WTC11 (cell line): ENCODE data around the gene ELAVL1. TPM values are rescaled to one million over a fixed set of nuclear protein-coding genes. Genes with fewer than 3 reads are reported as not detected.

Experiments used
- ATAC-seq: fragments of 200-7000 bp; cut with Tn5 transposase; 2 replicates; pipeline ENCODE4 v1.10.0; 2021; ENCODE audit warnings: mild to moderate bottlenecking, moderate library complexity
- CTCF ChIA-PET: fragments of 300-600 bp; sonication (Branson Sonifier 250); formaldehyde crosslinking; loops from one replicate; lab custom pipeline; 2021; ENCODE audit warnings: antibody characterized with exemption; lab: Charles Lee
- POLR2A ChIA-PET: fragments of 350-600 bp; sonication (Branson Sonifier 250); formaldehyde crosslinking; loops from one replicate; lab custom pipeline; 2021; ENCODE audit warnings: antibody characterized with exemption; lab: Charles Lee
- DNase-seq: peaks from one replicate; pipeline ENCODE4 v3.0.0; 2021; ENCODE audit warnings: low spot score
- H3K27ac Mint-ChIP-seq: 2 replicates; pipeline ENCODE4 v1.8.0; 2021; ENCODE audit warnings: mixed read lengths
- H3K27me3 Mint-ChIP-seq: 2 replicates; pipeline ENCODE4 v1.8.0; 2021; ENCODE audit warnings: low read depth, mild to moderate bottlenecking, moderate library complexity, mixed read lengths
- H3K36me3 Mint-ChIP-seq: 2 replicates; pipeline ENCODE4 v1.8.0; 2021; ENCODE audit warnings: mixed read lengths
- H3K4me1 Mint-ChIP-seq: 2 replicates; pipeline ENCODE4 v1.8.0; 2022; ENCODE audit warnings: mixed read lengths
- H3K4me3 Mint-ChIP-seq: 2 replicates; pipeline ENCODE4 v1.8.0; 2021; ENCODE audit warnings: mild to moderate bottlenecking, moderate library complexity, mixed read lengths
- H3K9me3 Mint-ChIP-seq: 2 replicates; pipeline ENCODE4 v1.8.0; 2021; ENCODE audit warnings: mixed read lengths
- EMX1 ChIP-seq: fragments of 250-450 bp; sonication (Bioruptor Pico); IDR thresholded peaks from 2 replicates; pipeline ENCODE4 v1.8.0; 2021; ENCODE audit warnings: mild to moderate bottlenecking
- FOXJ3 ChIP-seq: sonication (generic); formaldehyde crosslinking; IDR thresholded peaks from 2 replicates; pipeline ENCODE4 v1.9.0; 2021; ENCODE audit warnings: missing genetic modification reagents, mild to moderate bottlenecking, borderline replicate concordance
- GABPB1 ChIP-seq: sonication (generic); formaldehyde crosslinking; IDR thresholded peaks from 2 replicates; pipeline ENCODE4 v1.8.1; 2023; ENCODE audit warnings: mild to moderate bottlenecking, missing genetic modification reagents
- GRHL2 ChIP-seq: fragments of 250-450 bp; sonication (Bioruptor Pico); IDR thresholded peaks from 2 replicates; pipeline ENCODE4 v1.8.0; 2022; ENCODE audit warnings: mild to moderate bottlenecking, moderate library complexity; ENCODE audit not compliant: insufficient replicate concordance, severe bottlenecking
- GTF2I ChIP-seq: fragments of 250-450 bp; sonication (Bioruptor Pico); conservative IDR thresholded peaks from 2 replicates; pipeline ENCODE4 v1.4.0; 2021; ENCODE audit warnings: mild to moderate bottlenecking
- OVOL2 ChIP-seq: fragments of 250-450 bp; sonication (Bioruptor Pico); IDR thresholded peaks from 2 replicates; pipeline ENCODE4 v1.9.0; 2021; ENCODE audit warnings: mild to moderate bottlenecking, borderline replicate concordance
- PRRX2 ChIP-seq: fragments of 250-450 bp; sonication (Bioruptor Pico); IDR thresholded peaks from 2 replicates; pipeline ENCODE4 v1.8.0; 2021; ENCODE audit warnings: mild to moderate bottlenecking
- total RNA-seq: library from RNA; stranded (reverse); gene quantifications from 3 replicates; pipeline ENCODE4 v1.2.3, GENCODE V29; 2021
- TF ChIP-seq, protein P1 (sequence below): sonication (generic); formaldehyde crosslinking; IDR thresholded peaks from 2 replicates; pipeline ENCODE4 v1.8.0; 2022; ENCODE audit warnings: mild to moderate bottlenecking, missing genetic modification reagents
- TF ChIP-seq, protein P2 (sequence below): sonication (generic); formaldehyde crosslinking; IDR thresholded peaks from 2 replicates; pipeline ENCODE4 v1.8.1; 2022; ENCODE audit warnings: mild to moderate bottlenecking, missing genetic modification reagents, moderate library complexity, borderline replicate concordance
- TF ChIP-seq, protein P3 (sequence below): sonication (generic); formaldehyde crosslinking; conservative IDR thresholded peaks from 2 replicates; pipeline ENCODE4 v1.8.1; 2023; ENCODE audit warnings: mild to moderate bottlenecking, low read depth, missing genetic modification reagents, moderate library complexity
- TF ChIP-seq, protein P4 (sequence below): fragments of 200-600 bp; IDR thresholded peaks from 2 replicates; pipeline ENCODE4 v1.8.0; 2022; ENCODE audit warnings: antibody characterized with exemption
- TF ChIP-seq, protein P5 (sequence below): fragments of 250-450 bp; sonication (Bioruptor Pico); IDR thresholded peaks from 2 replicates; pipeline ENCODE4 v1.9.0; 2021; ENCODE audit warnings: mild to moderate bottlenecking

ELAVL1 gene
- total RNA-seq, 1 experiment from 2014 or later = 160 TPM

DNA sequence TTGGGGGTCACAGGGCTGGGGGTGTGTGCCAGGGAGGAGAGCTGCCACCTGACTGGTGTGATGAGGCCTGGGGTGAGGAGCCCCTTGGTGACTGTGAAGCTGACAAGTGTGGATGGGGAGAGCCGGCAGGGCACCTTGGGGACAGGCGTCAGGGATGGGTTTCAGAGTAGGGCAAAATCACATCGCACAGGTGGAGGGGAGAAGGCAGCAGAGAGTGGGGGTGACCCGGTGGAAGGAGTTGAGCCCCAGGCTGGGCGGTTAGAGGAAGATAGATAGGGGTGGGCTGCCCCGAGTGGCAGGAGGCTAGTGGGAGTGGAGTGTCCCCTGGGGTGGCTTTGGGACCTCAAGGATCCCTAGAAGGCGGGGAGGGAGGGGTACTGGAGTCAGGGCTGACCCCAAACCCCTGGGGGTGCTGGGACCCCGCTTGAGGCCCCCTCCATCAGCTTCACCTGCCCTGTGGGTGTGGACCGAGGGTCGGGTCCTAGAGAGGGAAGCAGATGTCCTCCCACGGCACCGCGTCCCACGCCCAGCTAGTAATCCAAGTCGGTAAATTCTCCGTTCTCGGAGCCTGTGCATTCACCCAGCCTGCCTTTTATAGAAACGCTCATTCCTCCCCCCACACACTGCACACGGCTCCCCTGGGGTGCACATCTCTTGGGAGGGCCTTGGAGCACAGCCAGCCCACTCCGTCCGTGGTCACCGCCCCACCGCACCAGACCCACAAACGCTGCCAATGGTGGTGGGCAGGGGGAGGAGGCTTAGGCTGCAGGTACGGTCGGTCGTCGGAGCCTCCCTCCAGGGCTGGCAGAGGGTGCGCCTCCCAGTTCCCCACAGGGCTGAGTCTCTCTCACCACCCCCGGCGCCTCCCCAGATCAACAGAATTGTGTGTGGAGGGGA is 81.9 kb downstream of the ELAVL1 start (continued):
- TF ChIP-seq, protein P1, sequence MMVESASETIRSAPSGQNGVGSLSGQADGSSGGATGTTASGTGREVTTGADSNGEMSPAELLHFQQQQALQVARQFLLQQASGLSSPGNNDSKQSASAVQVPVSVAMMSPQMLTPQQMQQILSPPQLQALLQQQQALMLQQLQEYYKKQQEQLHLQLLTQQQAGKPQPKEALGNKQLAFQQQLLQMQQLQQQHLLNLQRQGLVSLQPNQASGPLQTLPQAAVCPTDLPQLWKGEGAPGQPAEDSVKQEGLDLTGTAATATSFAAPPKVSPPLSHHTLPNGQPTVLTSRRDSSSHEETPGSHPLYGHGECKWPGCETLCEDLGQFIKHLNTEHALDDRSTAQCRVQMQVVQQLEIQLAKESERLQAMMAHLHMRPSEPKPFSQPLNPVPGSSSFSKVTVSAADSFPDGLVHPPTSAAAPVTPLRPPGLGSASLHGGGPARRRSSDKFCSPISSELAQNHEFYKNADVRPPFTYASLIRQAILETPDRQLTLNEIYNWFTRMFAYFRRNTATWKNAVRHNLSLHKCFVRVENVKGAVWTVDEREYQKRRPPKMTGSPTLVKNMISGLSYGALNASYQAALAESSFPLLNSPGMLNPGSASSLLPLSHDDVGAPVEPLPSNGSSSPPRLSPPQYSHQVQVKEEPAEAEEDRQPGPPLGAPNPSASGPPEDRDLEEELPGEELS (CRISPR knock-in tag) = no peak

DNA sequence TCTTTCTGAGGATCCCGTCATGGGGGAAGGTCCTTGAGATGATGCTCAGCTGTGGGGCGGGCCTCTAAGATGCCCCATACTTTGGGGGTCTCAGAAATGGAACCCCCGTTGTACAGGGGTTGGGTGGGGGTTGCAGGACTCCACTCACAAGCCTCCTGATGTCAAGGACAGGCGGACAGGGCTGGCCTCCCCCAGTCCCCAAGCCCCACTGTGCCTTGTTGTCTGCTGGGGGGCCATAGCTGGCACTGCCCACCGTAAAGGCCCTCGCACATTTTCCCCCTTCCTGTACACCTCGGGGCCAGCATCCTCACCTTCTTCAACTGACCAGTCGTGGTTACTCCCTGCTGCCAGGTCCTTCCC is 82.6 kb downstream of the ELAVL1 start:
- no peak overlapping the region for H3K27ac Mint-ChIP-seq
- CTCF ChIA-PET = interaction anchor here (1.2 to 4.0 kb wide), 6 partner anchors 19 to 79 kb away, joined by 5 to 92 read pairs (median 12); partner anchors contain the start of genes LRRC8E, MAP2K7 and TIMM44

More for the DNA sequence above, 82.6 kb downstream of the ELAVL1 start:
- no peaks in the 10 kb centered on the region for H3K36me3 Mint-ChIP-seq
- no peak for ATAC-seq
- H3K4me1 Mint-ChIP-seq = peaks cover 9% of the 10 kb centered on the region
- H3K27me3 Mint-ChIP-seq = peaks cover 24% of the 10 kb centered on the region
- no peaks in the 10 kb centered on the region for H3K9me3 Mint-ChIP-seq
- DNase-seq = no peak
- no peak for TF ChIP-seq GABPB1 (CRISPR knock-in tag)
- TF ChIP-seq, protein P2, sequence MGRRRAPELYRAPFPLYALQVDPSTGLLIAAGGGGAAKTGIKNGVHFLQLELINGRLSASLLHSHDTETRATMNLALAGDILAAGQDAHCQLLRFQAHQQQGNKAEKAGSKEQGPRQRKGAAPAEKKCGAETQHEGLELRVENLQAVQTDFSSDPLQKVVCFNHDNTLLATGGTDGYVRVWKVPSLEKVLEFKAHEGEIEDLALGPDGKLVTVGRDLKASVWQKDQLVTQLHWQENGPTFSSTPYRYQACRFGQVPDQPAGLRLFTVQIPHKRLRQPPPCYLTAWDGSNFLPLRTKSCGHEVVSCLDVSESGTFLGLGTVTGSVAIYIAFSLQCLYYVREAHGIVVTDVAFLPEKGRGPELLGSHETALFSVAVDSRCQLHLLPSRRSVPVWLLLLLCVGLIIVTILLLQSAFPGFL (CRISPR knock-in tag) = no peak
- TF ChIP-seq, protein P3, sequence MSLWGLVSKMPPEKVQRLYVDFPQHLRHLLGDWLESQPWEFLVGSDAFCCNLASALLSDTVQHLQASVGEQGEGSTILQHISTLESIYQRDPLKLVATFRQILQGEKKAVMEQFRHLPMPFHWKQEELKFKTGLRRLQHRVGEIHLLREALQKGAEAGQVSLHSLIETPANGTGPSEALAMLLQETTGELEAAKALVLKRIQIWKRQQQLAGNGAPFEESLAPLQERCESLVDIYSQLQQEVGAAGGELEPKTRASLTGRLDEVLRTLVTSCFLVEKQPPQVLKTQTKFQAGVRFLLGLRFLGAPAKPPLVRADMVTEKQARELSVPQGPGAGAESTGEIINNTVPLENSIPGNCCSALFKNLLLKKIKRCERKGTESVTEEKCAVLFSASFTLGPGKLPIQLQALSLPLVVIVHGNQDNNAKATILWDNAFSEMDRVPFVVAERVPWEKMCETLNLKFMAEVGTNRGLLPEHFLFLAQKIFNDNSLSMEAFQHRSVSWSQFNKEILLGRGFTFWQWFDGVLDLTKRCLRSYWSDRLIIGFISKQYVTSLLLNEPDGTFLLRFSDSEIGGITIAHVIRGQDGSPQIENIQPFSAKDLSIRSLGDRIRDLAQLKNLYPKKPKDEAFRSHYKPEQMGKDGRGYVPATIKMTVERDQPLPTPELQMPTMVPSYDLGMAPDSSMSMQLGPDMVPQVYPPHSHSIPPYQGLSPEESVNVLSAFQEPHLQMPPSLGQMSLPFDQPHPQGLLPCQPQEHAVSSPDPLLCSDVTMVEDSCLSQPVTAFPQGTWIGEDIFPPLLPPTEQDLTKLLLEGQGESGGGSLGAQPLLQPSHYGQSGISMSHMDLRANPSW (CRISPR knock-in tag) = no peak
- TF ChIP-seq OVOL2 (CRISPR knock-in tag) = no peak
- TF ChIP-seq, protein P4, sequence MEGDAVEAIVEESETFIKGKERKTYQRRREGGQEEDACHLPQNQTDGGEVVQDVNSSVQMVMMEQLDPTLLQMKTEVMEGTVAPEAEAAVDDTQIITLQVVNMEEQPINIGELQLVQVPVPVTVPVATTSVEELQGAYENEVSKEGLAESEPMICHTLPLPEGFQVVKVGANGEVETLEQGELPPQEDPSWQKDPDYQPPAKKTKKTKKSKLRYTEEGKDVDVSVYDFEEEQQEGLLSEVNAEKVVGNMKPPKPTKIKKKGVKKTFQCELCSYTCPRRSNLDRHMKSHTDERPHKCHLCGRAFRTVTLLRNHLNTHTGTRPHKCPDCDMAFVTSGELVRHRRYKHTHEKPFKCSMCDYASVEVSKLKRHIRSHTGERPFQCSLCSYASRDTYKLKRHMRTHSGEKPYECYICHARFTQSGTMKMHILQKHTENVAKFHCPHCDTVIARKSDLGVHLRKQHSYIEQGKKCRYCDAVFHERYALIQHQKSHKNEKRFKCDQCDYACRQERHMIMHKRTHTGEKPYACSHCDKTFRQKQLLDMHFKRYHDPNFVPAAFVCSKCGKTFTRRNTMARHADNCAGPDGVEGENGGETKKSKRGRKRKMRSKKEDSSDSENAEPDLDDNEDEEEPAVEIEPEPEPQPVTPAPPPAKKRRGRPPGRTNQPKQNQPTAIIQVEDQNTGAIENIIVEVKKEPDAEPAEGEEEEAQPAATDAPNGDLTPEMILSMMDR = no peak
- no peak for TF ChIP-seq GRHL2 (CRISPR knock-in tag)
- TF ChIP-seq EMX1 (CRISPR knock-in tag) = no peak
- no peak for TF ChIP-seq FOXJ3 (CRISPR knock-in tag)
- TF ChIP-seq GTF2I (CRISPR knock-in tag) = no peak
- TF ChIP-seq, protein P5, sequence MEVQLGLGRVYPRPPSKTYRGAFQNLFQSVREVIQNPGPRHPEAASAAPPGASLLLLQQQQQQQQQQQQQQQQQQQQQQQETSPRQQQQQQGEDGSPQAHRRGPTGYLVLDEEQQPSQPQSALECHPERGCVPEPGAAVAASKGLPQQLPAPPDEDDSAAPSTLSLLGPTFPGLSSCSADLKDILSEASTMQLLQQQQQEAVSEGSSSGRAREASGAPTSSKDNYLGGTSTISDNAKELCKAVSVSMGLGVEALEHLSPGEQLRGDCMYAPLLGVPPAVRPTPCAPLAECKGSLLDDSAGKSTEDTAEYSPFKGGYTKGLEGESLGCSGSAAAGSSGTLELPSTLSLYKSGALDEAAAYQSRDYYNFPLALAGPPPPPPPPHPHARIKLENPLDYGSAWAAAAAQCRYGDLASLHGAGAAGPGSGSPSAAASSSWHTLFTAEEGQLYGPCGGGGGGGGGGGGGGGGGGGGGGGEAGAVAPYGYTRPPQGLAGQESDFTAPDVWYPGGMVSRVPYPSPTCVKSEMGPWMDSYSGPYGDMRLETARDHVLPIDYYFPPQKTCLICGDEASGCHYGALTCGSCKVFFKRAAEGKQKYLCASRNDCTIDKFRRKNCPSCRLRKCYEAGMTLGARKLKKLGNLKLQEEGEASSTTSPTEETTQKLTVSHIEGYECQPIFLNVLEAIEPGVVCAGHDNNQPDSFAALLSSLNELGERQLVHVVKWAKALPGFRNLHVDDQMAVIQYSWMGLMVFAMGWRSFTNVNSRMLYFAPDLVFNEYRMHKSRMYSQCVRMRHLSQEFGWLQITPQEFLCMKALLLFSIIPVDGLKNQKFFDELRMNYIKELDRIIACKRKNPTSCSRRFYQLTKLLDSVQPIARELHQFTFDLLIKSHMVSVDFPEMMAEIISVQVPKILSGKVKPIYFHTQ (CRISPR knock-in tag) = no peak
- no peak for TF ChIP-seq PRRX2
- H3K4me3 Mint-ChIP-seq = no peak overlapping the region
- POLR2A ChIA-PET = interaction anchor here (1.3 kb wide), 1 partner anchor 65 kb away, joined by 4 read pairs; no protein-coding TSS in a partner anchor
